Measurements from ENCODE around the gene MBTD1. TPM values are rescaled to one million over a fixed set of nuclear protein-coding genes. Genes with fewer than 3 reads are reported as not detected.
"Not testable (repeated sequence)": the region's sequence is repeated elsewhere in the genome, so short reads cannot be mapped to it uniquely, and the experiment has no call there.

Gene MBTD1
- 10 to 100 TPM; 50.8 to 55.9 (median 51.2) TPM for polyA plus RNA-seq (ENCODE audit: insufficient read length in 3 of 3)

GRCh38 chr17:51259564-51260236 is at the start of gene MBTD1:
TSS of gene MBTD1 (minus strand) at chr17:51260049. CDS start at chr17:51225161, 34,888 bp downstream.
- DNase-seq (ENCODE audit: low read depth in 3 of 3, low spot score in 2 of 3): peak in 2 of 3 donors; percentile 96 to 99

GRCh38 chr17:51305182-51305581 is 45.3 kb upstream of the MBTD1 start:
- DNase-seq (ENCODE audit: low read depth in 3 of 3, low spot score in 2 of 3): no peak

GRCh38 chr17:51299859-51300258 is 40.0 kb upstream of the MBTD1 start:
- no peak for DNase-seq (ENCODE audit: low read depth in 3 of 3, low spot score in 2 of 3)

GRCh38 chr17:51298508-51299371 is 38.9 kb upstream of the MBTD1 start:
- DNase-seq (ENCODE audit: low read depth in 3 of 3, low spot score in 2 of 3): peak in 2 of 3 donors; percentile 15 to 36

- not testable (repeated sequence) for DNase-seq (ENCODE audit: low read depth in 3 of 3, low spot score in 2 of 3)
Measured at GRCh38 chr17:51294338-51294737, 34.5 kb upstream of the MBTD1 start.

- DNase-seq (ENCODE audit: low read depth in 3 of 3, low spot score in 2 of 3): no peak
Measured at GRCh38 chr17:51289696-51290111, 29.9 kb upstream of the MBTD1 start.

GRCh38 chr17:51287412-51287811 is 27.6 kb upstream of the MBTD1 start:
- no peak for DNase-seq (ENCODE audit: low read depth in 3 of 3, low spot score in 2 of 3)

- no peak for DNase-seq (ENCODE audit: low read depth in 3 of 3, low spot score in 2 of 3)
Measured at GRCh38 chr17:51279183-51279582, 19.3 kb upstream of the MBTD1 start.

- no peak for DNase-seq (ENCODE audit: low read depth in 3 of 3, low spot score in 2 of 3)
Measured at GRCh38 chr17:51275381-51275780, 15.5 kb upstream of the MBTD1 start.

- no peak for DNase-seq (ENCODE audit: low read depth in 3 of 3, low spot score in 2 of 3)
Measured at GRCh38 chr17:51272812-51273211, 13.0 kb upstream of the MBTD1 start.

- no peak for DNase-seq (ENCODE audit: low read depth in 3 of 3, low spot score in 2 of 3)
Measured at GRCh38 chr17:51270636-51271035, 10.8 kb upstream of the MBTD1 start.

- DNase-seq (ENCODE audit: low read depth in 3 of 3, low spot score in 2 of 3): no peak
Measured at GRCh38 chr17:51269991-51270390, 10.1 kb upstream of the MBTD1 start.

- DNase-seq (ENCODE audit: low read depth in 3 of 3, low spot score in 2 of 3): not testable (repeated sequence)
Measured at GRCh38 chr17:51264466-51264865, 4.6 kb upstream of the MBTD1 start.

- DNase-seq (ENCODE audit: low read depth in 3 of 3, low spot score in 2 of 3): no peak
Measured at GRCh38 chr17:51263006-51263405, 3.2 kb upstream of the MBTD1 start.

- peak in 1 of 3 donors; percentile 27 for DNase-seq (ENCODE audit: low read depth in 3 of 3, low spot score in 2 of 3)
Measured at GRCh38 chr17:51261024-51261963, 1.4 kb upstream of the MBTD1 start.

- peak; percentile 97 to 99 (median 97) for DNase-seq (ENCODE audit: low read depth in 3 of 3, low spot score in 2 of 3)
Measured at GRCh38 chr17:51260237-51261023, 581 bp upstream of the MBTD1 start, which contains the start of gene UTP18. TSS of gene UTP18 (plus strand) at chr17:51260546. CDS start at chr17:51260585, 39 bp downstream.

- no peak for DNase-seq (ENCODE audit: low read depth in 3 of 3, low spot score in 2 of 3)
Measured at GRCh38 chr17:51258756-51259563, 889 bp downstream of the MBTD1 start.

GRCh38 chr17:51257150-51258081 is 2.4 kb downstream of the MBTD1 start:
- no peak for DNase-seq (ENCODE audit: low read depth in 3 of 3, low spot score in 2 of 3)

Measured in right renal cortex interstitium (tissue), 3 donors.